Measurements from ENCODE around the gene ZDHHC24. TPM values are rescaled to one million over a fixed set of nuclear protein-coding genes. Genes with fewer than 3 reads are reported as not detected.
A peak's percentile ranks its signal among the peaks of the same experiment; 100 is the strongest.

ZDHHC24 gene
- total RNA-seq, 1 experiment from 2014 or later: 12.4 TPM

DNA sequence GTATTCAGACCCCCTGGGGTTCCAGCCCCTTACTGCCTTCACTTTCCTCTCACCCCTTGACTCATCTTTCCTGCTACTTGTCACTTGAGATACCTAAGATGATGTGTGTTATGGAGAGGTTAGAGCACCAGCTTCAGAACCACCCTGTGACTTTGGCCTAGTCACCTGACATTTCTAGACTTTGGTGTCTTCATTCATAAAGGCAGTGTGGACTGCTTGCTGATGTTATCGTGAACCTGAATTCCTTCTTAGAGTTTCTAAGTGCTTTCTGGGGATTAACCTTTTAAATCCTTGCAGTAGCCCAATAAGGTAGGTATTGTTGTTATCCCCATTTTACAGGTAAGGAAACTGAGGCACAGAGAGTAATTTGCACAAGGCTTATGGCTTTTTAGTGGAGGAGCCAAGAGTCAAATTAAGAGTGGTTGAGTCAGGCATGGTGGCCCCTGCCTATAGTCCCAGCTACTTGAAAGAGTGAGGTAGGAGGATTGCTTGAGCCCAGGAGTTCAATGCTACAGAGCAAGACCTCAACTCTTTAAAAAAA, 40.5 kb downstream of the ZDHHC24 start:
- no peak for DNase-seq (ENCODE audit: unreplicated experiment)
- H3K4me1 Mint-ChIP-seq (ENCODE audit: insufficient read depth, unreplicated experiment): no peaks in the 10 kb centered on the region
- no peaks in the 10 kb centered on the region for H3K27me3 Mint-ChIP-seq (ENCODE audit: insufficient read depth, unreplicated experiment)
- TF ChIP-seq, protein P1, sequence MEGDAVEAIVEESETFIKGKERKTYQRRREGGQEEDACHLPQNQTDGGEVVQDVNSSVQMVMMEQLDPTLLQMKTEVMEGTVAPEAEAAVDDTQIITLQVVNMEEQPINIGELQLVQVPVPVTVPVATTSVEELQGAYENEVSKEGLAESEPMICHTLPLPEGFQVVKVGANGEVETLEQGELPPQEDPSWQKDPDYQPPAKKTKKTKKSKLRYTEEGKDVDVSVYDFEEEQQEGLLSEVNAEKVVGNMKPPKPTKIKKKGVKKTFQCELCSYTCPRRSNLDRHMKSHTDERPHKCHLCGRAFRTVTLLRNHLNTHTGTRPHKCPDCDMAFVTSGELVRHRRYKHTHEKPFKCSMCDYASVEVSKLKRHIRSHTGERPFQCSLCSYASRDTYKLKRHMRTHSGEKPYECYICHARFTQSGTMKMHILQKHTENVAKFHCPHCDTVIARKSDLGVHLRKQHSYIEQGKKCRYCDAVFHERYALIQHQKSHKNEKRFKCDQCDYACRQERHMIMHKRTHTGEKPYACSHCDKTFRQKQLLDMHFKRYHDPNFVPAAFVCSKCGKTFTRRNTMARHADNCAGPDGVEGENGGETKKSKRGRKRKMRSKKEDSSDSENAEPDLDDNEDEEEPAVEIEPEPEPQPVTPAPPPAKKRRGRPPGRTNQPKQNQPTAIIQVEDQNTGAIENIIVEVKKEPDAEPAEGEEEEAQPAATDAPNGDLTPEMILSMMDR (IDR thresholded peaks at IDR 0.05; ENCODE audit: unreplicated experiment): no peak
- H3K9me3 Mint-ChIP-seq (ENCODE audit: unreplicated experiment): no peaks in the 10 kb centered on the region
- H3K4me3 Mint-ChIP-seq (ENCODE audit: unreplicated experiment): no peak overlapping the region
- CTCF ChIA-PET: interaction anchor here (0.6 kb wide), 2 partner anchors 14 to 15 kb away, joined by 3 read pairs; no protein-coding TSS in a partner anchor
- BruUV-seq (replicated peaks): no TSS peak
- intact Hi-C loops (cut with micrococcal nuclease): no loop called here
- peaks cover 47% of the 10 kb centered on the region for H3K36me3 Mint-ChIP-seq (ENCODE audit: insufficient read depth, unreplicated experiment)
- H3K27ac Mint-ChIP-seq (ENCODE audit: low read depth, unreplicated experiment): no peak overlapping the region
- POLR2A ChIA-PET: no interaction called here

DNA sequence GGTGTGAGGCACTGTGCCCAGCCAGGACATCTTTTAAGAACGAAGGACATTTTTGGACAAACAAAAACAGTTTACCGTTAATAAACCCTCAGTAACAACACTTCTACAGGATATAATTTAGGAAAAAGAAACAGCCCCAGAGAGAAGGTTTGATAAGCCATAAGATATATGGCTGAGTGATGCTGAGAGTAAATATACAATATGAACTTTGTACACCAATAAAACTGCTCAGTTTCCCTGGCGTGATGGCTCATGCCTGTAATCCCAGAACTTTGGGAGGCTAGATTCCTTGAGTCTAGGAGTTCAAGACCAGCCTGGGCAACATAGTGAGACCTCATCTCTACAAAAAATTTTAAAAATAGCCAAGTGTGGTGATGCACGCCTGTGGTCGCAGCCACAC, 47.3 kb downstream of the ZDHHC24 start:
- ChIA-PET CTCF (no interaction called here), POLR2A (no interaction called here)
- H3K36me3 Mint-ChIP-seq (ENCODE audit: insufficient read depth, unreplicated experiment): peaks cover 42% of the 10 kb centered on the region
- no peak for DNase-seq (ENCODE audit: unreplicated experiment)
- no peak overlapping the region for H3K4me3 Mint-ChIP-seq (ENCODE audit: unreplicated experiment)
- no peak overlapping the region for H3K27ac Mint-ChIP-seq (ENCODE audit: low read depth, unreplicated experiment)
- TF ChIP-seq, protein P1 (IDR thresholded peaks at IDR 0.05; ENCODE audit: unreplicated experiment): no peak
- H3K27me3 Mint-ChIP-seq (ENCODE audit: insufficient read depth, unreplicated experiment): no peaks in the 10 kb centered on the region
- no peaks in the 10 kb centered on the region for H3K9me3 Mint-ChIP-seq (ENCODE audit: unreplicated experiment)
- intact Hi-C loops (cut with micrococcal nuclease): no loop called here
- no peaks in the 10 kb centered on the region for H3K4me1 Mint-ChIP-seq (ENCODE audit: insufficient read depth, unreplicated experiment)
- BruUV-seq (replicated peaks): no TSS peak

DNA sequence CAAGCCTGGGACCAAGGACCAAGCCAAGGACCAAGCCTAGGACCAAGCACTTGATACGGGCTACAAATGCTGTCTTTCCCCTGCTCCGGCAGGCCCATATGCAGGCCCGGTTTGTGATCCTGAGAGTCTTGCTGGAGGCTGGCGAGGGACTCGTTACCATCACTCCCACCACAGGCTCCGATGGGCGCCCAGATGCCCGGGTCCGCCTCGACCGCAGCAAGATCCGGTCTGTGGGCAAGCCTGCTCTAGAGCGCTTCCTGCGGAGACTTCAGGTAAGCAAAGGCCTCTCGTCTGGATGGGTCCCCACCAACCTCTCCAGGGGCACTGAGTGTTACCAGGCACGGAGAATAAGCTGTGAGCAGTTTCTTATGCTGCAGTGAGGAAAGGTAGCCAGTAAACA, 48.6 kb downstream of the ZDHHC24 start:
- TF ChIP-seq, protein P1 (IDR thresholded peaks at IDR 0.05; ENCODE audit: unreplicated experiment): no peak
- BruUV-seq (replicated peaks): no TSS peak
- Mint-ChIP-seq H3K9me3 (ENCODE audit: unreplicated experiment) (no peaks in the 10 kb centered on the region), H3K36me3 (ENCODE audit: insufficient read depth, unreplicated experiment) (peaks cover 51% of the 10 kb centered on the region), H3K4me1 (ENCODE audit: insufficient read depth, unreplicated experiment) (no peaks in the 10 kb centered on the region), H3K4me3 (ENCODE audit: unreplicated experiment) (no peak overlapping the region), H3K27me3 (ENCODE audit: insufficient read depth, unreplicated experiment) (no peaks in the 10 kb centered on the region), H3K27ac (ENCODE audit: low read depth, unreplicated experiment) (no peak overlapping the region)
- ChIA-PET POLR2A (no interaction called here), CTCF (no interaction called here)
- intact Hi-C loops (cut with micrococcal nuclease): no loop called here
- DNase-seq (ENCODE audit: unreplicated experiment): no peak

DNA sequence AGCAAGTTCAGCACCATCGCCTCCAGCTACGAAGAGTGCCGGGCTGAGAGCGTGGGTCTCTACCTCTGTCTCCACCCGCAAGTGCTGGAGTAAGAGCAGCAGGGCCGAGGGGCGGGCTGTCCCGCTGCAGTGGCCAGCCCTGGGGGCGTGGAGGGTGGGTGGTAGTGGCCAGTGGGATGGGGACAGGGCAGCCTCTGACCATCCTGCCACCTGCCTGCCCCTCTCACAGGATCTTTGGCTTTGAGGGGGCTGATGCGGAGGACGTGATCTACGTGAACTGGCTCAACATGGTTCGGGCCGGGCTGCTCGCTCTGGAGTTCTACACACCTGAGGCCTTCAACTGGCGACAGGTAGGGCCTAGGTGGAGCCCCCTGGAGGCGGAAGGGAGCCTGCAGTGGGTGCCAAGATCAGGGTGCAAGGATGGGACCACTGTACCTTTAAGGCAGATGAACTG, 50.4 kb downstream of the ZDHHC24 start:
- TF ChIP-seq, protein P1 (IDR thresholded peaks at IDR 0.05; ENCODE audit: unreplicated experiment): peak; percentile 32
- H3K27me3 Mint-ChIP-seq (ENCODE audit: insufficient read depth, unreplicated experiment): no peaks in the 10 kb centered on the region
- H3K9me3 Mint-ChIP-seq (ENCODE audit: unreplicated experiment): no peaks in the 10 kb centered on the region
- peaks cover 51% of the 10 kb centered on the region for H3K36me3 Mint-ChIP-seq (ENCODE audit: insufficient read depth, unreplicated experiment)
- ChIA-PET CTCF (interaction anchor here (0.6 to 1.0 kb wide), 2 partner anchors 13 to 478 kb away, joined by 3 read pairs; no protein-coding TSS in a partner anchor), POLR2A (no interaction called here)
- no peak overlapping the region for H3K4me3 Mint-ChIP-seq (ENCODE audit: unreplicated experiment)
- H3K27ac Mint-ChIP-seq (ENCODE audit: low read depth, unreplicated experiment): no peak overlapping the region
- no TSS peak for BruUV-seq (replicated peaks)
- intact Hi-C loops (cut with micrococcal nuclease): no loop called here
- no peaks in the 10 kb centered on the region for H3K4me1 Mint-ChIP-seq (ENCODE audit: insufficient read depth, unreplicated experiment)
- DNase-seq (ENCODE audit: unreplicated experiment): peak; percentile 6

All from MCF 10A (cell line).